ENCODE results near the gene CCT3. TPM values are rescaled to one million over a fixed set of nuclear protein-coding genes. Genes with fewer than 3 reads are reported as not detected.

Gene CCT3
- polyA plus RNA-seq, 1 of the 3 experiments (the other 2 are of a cell fraction) = 295 TPM

Other genes starting within 250 kb of the CCT3 start
- gene LMNA, start 223.6 kb downstream of the CCT3 start, polyA plus RNA-seq (2012; rRNA removed) = 726 and 983 TPM in 2 replicates
- gene SEMA4A, start 184.7 kb downstream of the CCT3 start, polyA plus RNA-seq (2012; rRNA removed) = 1.3 and 2.3 TPM in 2 replicates
- 28.5 and 40.2 TPM in 2 replicates for gene SLC25A44, start 144.2 kb downstream of the CCT3 start, polyA plus RNA-seq (2012; rRNA removed)
- 72.5 and 89.5 TPM in 2 replicates for gene PMF1, start 125.3 kb downstream of the CCT3 start, polyA plus RNA-seq (2012; rRNA removed)
- 0.96 and 1.1 TPM in 2 replicates for gene BGLAP, start 96.1 kb downstream of the CCT3 start, polyA plus RNA-seq (2012; rRNA removed)
- gene PAQR6, start 90.2 kb downstream of the CCT3 start, polyA plus RNA-seq (2012; rRNA removed) = 2.4 and 3.5 TPM in 2 replicates
- gene SMG5, start 55.5 kb downstream of the CCT3 start, polyA plus RNA-seq (2012; rRNA removed) = 21.3 and 28.2 TPM in 2 replicates
- gene TMEM79, start 54.0 kb downstream of the CCT3 start, polyA plus RNA-seq (2012; rRNA removed) = 4.2 and 4.5 TPM in 2 replicates
- gene GLMP, start 42.6 kb downstream of the CCT3 start, polyA plus RNA-seq (2012; rRNA removed) = 40.5 and 41.7 TPM in 2 replicates
- not detected in 2 replicates for gene VHLL, start 39.0 kb downstream of the CCT3 start, polyA plus RNA-seq (2012; rRNA removed)
- 1.5 TPM in 2 replicates for gene TSACC, start 234 bp upstream of the CCT3 start, polyA plus RNA-seq (2012; rRNA removed)
- gene RHBG, start 30.9 kb upstream of the CCT3 start, polyA plus RNA-seq (2012; rRNA removed) = 0.18 TPM in 1 of 2 replicates, not detected in the other
- 14.3 and 16.0 TPM in 2 replicates for gene MEF2D, start 162.5 kb upstream of the CCT3 start, polyA plus RNA-seq (2012; rRNA removed)
- gene IQGAP3, start 234.3 kb upstream of the CCT3 start, polyA plus RNA-seq (2012; rRNA removed) = 14.4 and 15.6 TPM in 2 replicates
- not detected in 2 replicates for gene TTC24, start 241.4 kb upstream of the CCT3 start, polyA plus RNA-seq (2012; rRNA removed)